H9 (cell line): ENCODE measurements around the gene EIF4E. TPM values are rescaled to one million over a fixed set of nuclear protein-coding genes. Genes with fewer than 3 reads are reported as not detected.
"Not testable (repeated sequence)": the region's sequence is repeated elsewhere in the genome, so short reads cannot be mapped to it uniquely, and the experiment has no call there.

Experiments
- DNase-seq: peaks from one replicate; pipeline ENCODE4 v3.0.0-alpha.2; 2017
- H2AFZ ChIP-seq: one replicate; pipeline ENCODE4 v1.6.1; 2013; ENCODE audit warnings: mild to moderate bottlenecking, low read length, control low read depth, moderate library complexity
- H2AK5ac ChIP-seq: 2 replicates; pipeline ENCODE4 v1.6.1; 2013; ENCODE audit warnings: low read length, control low read depth, mixed read lengths; ENCODE audit not compliant: insufficient read length
- H2BK120ac ChIP-seq: one replicate; pipeline ENCODE4 v1.6.1; 2013; ENCODE audit warnings: low read depth, mild to moderate bottlenecking, low read length, control low read depth, inconsistent platforms; ENCODE audit not compliant: poor library complexity, severe bottlenecking
- H2BK12ac ChIP-seq: 2 replicates; pipeline ENCODE4 v1.6.1; 2013; ENCODE audit warnings: low read length, control low read depth, mixed read lengths, low read depth; ENCODE audit not compliant: insufficient read length
- H2BK15ac ChIP-seq: 2 replicates; pipeline ENCODE4 v1.6.1; 2013; ENCODE audit warnings: low read depth, low read length, control low read depth
- H2BK20ac ChIP-seq: one replicate; pipeline ENCODE4 v1.6.1; 2013; ENCODE audit warnings: low read depth, mild to moderate bottlenecking, low read length, control low read depth, inconsistent platforms; ENCODE audit not compliant: poor library complexity, severe bottlenecking
- H2BK5ac ChIP-seq: 2 replicates; pipeline ENCODE4 v1.6.1; 2013; ENCODE audit warnings: low read length, control low read depth, mixed read lengths; ENCODE audit not compliant: insufficient read length
- H3K14ac ChIP-seq: 2 replicates; pipeline ENCODE4 v1.6.1; 2013; ENCODE audit warnings: low read length, control low read depth; ENCODE audit not compliant: insufficient read depth
- H3K18ac ChIP-seq: 2 replicates; pipeline ENCODE4 v1.6.1; 2013; ENCODE audit warnings: low read depth, mild to moderate bottlenecking, mixed read lengths, low read length, control low read depth; ENCODE audit not compliant: insufficient read length
- H3K23ac ChIP-seq: 2 replicates; pipeline ENCODE4 v1.6.1; 2013; ENCODE audit warnings: low read length, control low read depth, mixed read lengths, low read depth; ENCODE audit not compliant: insufficient read length
- H3K23me2 ChIP-seq: 2 replicates; pipeline ENCODE4 v1.6.1; 2013; ENCODE audit warnings: low read depth, mild to moderate bottlenecking, mixed read lengths, low read length, control low read depth; ENCODE audit not compliant: insufficient read length, poor library complexity, severe bottlenecking
- H3K27ac ChIP-seq: 2 replicates; pipeline ENCODE4 v1.5.1; 2013; ENCODE audit warnings: low read length, control low read depth, mixed read lengths, low read depth; ENCODE audit not compliant: insufficient read length
- H3K27me3 ChIP-seq: 2 replicates; pipeline ENCODE4 v1.6.1; 2013; ENCODE audit warnings: low read length, control low read depth, inconsistent platforms; ENCODE audit not compliant: insufficient read depth
- H3K4ac ChIP-seq: 2 replicates; pipeline ENCODE4 v1.6.1; 2013; ENCODE audit warnings: low read depth, mild to moderate bottlenecking, control low read depth, inconsistent platforms, low read length, moderate library complexity
- H3K4me1 ChIP-seq: 2 replicates; pipeline ENCODE4 v1.6.1; 2013; ENCODE audit warnings: low read length, control low read depth, inconsistent platforms; ENCODE audit not compliant: insufficient read depth
- H3K4me2 ChIP-seq: 2 replicates; pipeline ENCODE4 v1.6.1; 2013; ENCODE audit warnings: low read length, control low read depth, mixed read lengths; ENCODE audit not compliant: insufficient read length, insufficient read depth
- H3K56ac ChIP-seq: 2 replicates; pipeline ENCODE4 v1.6.1; 2013; ENCODE audit warnings: low read depth, mild to moderate bottlenecking, mixed read lengths, low read length, control low read depth; ENCODE audit not compliant: insufficient read length
- H3K79me1 ChIP-seq: 2 replicates; pipeline ENCODE4 v1.6.1; 2013; ENCODE audit warnings: low read depth, mild to moderate bottlenecking, moderate library complexity, low read length, control low read depth, inconsistent platforms; ENCODE audit not compliant: insufficient read depth, poor library complexity, severe bottlenecking
- H3K79me2 ChIP-seq: 2 replicates; pipeline ENCODE4 v1.6.1; 2013; ENCODE audit warnings: low read length, control low read depth, inconsistent platforms; ENCODE audit not compliant: insufficient read depth
- H3K9ac ChIP-seq: 2 replicates; pipeline ENCODE4 v1.6.1; 2013; ENCODE audit warnings: low read length, control low read depth, mixed read lengths; ENCODE audit not compliant: insufficient read length; ENCODE audit errors: extremely low read depth
- H3K9me3 ChIP-seq: one replicate; pipeline ENCODE4 v1.6.1; 2013; ENCODE audit warnings: low read depth, low read length, inconsistent platforms; ENCODE audit not compliant: control insufficient read depth
- H3T11ph ChIP-seq: one replicate; pipeline ENCODE4 v1.6.1; 2013; ENCODE audit warnings: mild to moderate bottlenecking, low read length, control low read depth, inconsistent platforms
- H4K20me1 ChIP-seq: one replicate; pipeline ENCODE4 v1.6.1; 2013; ENCODE audit not compliant: control insufficient read depth, insufficient read length, insufficient read depth
- H4K5ac ChIP-seq: 2 replicates; pipeline ENCODE4 v1.6.1; 2013; ENCODE audit warnings: low read depth, mild to moderate bottlenecking, mixed read lengths, low read length, control low read depth; ENCODE audit not compliant: insufficient read length
- H4K8ac ChIP-seq: replicated peaks from 2 replicates; pipeline ENCODE4 v1.6.1; 2013; ENCODE audit warnings: low read length, control low read depth, mixed read lengths, low read depth; ENCODE audit not compliant: insufficient read length
- H4K91ac ChIP-seq: 2 replicates; pipeline ENCODE4 v1.6.1; 2013; ENCODE audit warnings: low read depth, mild to moderate bottlenecking, moderate library complexity, mixed read lengths, low read length, control low read depth; ENCODE audit not compliant: insufficient read length
- H3K27ac Mint-ChIP-seq, 3 experiments: 2 replicates in 2 of 3; 3 replicates in 1 of 3; pipeline ENCODE4 v1.8.0; 2020 to 2021; ENCODE audit warnings: mixed read lengths in 3 of 3, mild to moderate bottlenecking in 1 of 3, moderate library complexity in 1 of 3
- H3K27me3 Mint-ChIP-seq: 2 replicates; pipeline ENCODE4 v1.8.0; 2021; ENCODE audit warnings: low read depth, mild to moderate bottlenecking, moderate library complexity, mixed read lengths
- H3K36me3 Mint-ChIP-seq, 3 experiments: 2 replicates in 2 of 3; 3 replicates in 1 of 3; pipeline ENCODE4 v1.8.0; 2020 to 2021; ENCODE audit warnings: low read depth in 3 of 3, mixed read lengths in 3 of 3; ENCODE audit not compliant: insufficient read depth in 1 of 3
- H3K4me1 Mint-ChIP-seq, 2 experiments: 2 replicates each; pipeline ENCODE4 v1.8.0; 2020; ENCODE audit warnings: mixed read lengths in 2 of 2
- H3K4me3 Mint-ChIP-seq, 2 experiments: 2 replicates in 1 of 2; 3 replicates in 1 of 2; pipeline ENCODE4 v1.8.0; 2020 to 2021; ENCODE audit warnings: mild to moderate bottlenecking in 2 of 2, mixed read lengths in 2 of 2, moderate library complexity in 1 of 2
- H3K9me3 Mint-ChIP-seq, 2 experiments: 2 replicates in 1 of 2; 3 replicates in 1 of 2; pipeline ENCODE4 v1.8.0; 2020; ENCODE audit warnings: mild to moderate bottlenecking in 2 of 2, mixed read lengths in 2 of 2, moderate library complexity in 1 of 2
- WGBS: extraction: QIAGEN DNeasy Blood & Tissue Kit; methylation state at CpG from one replicate; pipeline ENCODE4 v1.1.7; 2013; ENCODE audit warnings: missing lambda C conversion rate, low lambda C conversion rate, mixed read lengths; ENCODE audit not compliant: insufficient read length; ENCODE audit errors: extremely low coverage; 5-methylcytosine and 5-hydroxymethylcytosine counted together
- total RNA-seq: library from RNA; stranded (reverse); gene quantifications from 2 replicates; pipeline ENCODE4 v1.2.1, GENCODE V29; 2021
- TF ChIP-seq, protein P1 (sequence below): fragments of 200-600 bp; sonication (generic); conservative IDR thresholded peaks from 3 replicates; pipeline ENCODE4 v1.8.0; 2021; ENCODE audit warnings: antibody characterized with exemption, mild to moderate bottlenecking

Gene EIF4E
- total RNA-seq, 1 experiment from 2014 or later = 163 TPM

DNA sequence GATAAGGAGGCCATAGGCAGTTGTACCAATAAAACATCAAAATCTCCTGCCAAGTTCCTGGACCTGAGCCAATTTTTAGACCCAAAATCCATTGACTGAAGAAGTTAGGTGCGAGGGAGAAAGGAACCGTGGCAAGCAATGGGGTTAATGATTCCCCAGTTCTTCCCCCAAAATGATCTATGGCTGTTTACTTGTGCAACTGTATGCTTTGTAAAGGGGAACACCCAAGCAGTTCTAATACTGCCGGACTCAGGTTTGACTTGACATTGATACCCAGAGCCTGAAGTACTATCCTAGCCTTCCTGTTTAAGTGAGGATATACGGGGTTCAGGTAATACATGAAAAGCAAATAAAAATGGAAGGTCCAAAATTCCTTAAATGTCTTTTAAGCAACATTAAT lies 6.7 kb upstream of the EIF4E start:
- H3K4me1 ChIP-seq = peaks cover 2% of the 10 kb centered on the region; the same call in 1 of the 2 replicates
- no peaks in the 10 kb centered on the region for H3K23me2 ChIP-seq
- Mint-ChIP-seq H3K9me3 (peaks cover 17 to 28% of the 10 kb centered on the region in 2 experiments), H3K27me3 (no peaks in the 10 kb centered on the region), H3K27ac (no peak overlapping the region), H3K4me3 (no peak overlapping the region), H3K4me1 (peaks cover 17 to 21% of the 10 kb centered on the region in 2 experiments), H3K36me3 (peaks cover 9 to 17% (median 10%) of the 10 kb centered on the region in 3 experiments)
- H4K91ac ChIP-seq = no peak overlapping the region
- H3K4me2 ChIP-seq = no peak overlapping the region
- no peak overlapping the region for H2AK5ac ChIP-seq
- H3K14ac ChIP-seq = no peak overlapping the region
- H3K23ac ChIP-seq = no peak overlapping the region
- no peak for DNase-seq
- no peak overlapping the region for H2BK5ac ChIP-seq
- no peak overlapping the region for H2BK15ac ChIP-seq
- H3K4ac ChIP-seq = no peak overlapping the region
- H3K79me2 ChIP-seq = no peaks in the 10 kb centered on the region
- no peak overlapping the region for H2BK120ac ChIP-seq
- no peak overlapping the region for H4K5ac ChIP-seq
- no peaks in the 10 kb centered on the region for H3K27me3 ChIP-seq
- TF ChIP-seq, protein P1, sequence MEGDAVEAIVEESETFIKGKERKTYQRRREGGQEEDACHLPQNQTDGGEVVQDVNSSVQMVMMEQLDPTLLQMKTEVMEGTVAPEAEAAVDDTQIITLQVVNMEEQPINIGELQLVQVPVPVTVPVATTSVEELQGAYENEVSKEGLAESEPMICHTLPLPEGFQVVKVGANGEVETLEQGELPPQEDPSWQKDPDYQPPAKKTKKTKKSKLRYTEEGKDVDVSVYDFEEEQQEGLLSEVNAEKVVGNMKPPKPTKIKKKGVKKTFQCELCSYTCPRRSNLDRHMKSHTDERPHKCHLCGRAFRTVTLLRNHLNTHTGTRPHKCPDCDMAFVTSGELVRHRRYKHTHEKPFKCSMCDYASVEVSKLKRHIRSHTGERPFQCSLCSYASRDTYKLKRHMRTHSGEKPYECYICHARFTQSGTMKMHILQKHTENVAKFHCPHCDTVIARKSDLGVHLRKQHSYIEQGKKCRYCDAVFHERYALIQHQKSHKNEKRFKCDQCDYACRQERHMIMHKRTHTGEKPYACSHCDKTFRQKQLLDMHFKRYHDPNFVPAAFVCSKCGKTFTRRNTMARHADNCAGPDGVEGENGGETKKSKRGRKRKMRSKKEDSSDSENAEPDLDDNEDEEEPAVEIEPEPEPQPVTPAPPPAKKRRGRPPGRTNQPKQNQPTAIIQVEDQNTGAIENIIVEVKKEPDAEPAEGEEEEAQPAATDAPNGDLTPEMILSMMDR = no peak
- H3K9ac ChIP-seq = no peak overlapping the region
- H3K56ac ChIP-seq = no peak overlapping the region
- H3K27ac ChIP-seq = no peak overlapping the region
- no peak overlapping the region for H3K18ac ChIP-seq
- H3T11ph ChIP-seq = no peak overlapping the region
- no peak overlapping the region for H4K8ac ChIP-seq
- WGBS = no CpG with 5 or more reads among the region's 4 CpGs
- no peak overlapping the region for H2BK12ac ChIP-seq
- no peaks in the 10 kb centered on the region for H4K20me1 ChIP-seq
- no peaks in the 10 kb centered on the region for H3K79me1 ChIP-seq
- H3K9me3 ChIP-seq = peaks cover under 1% of the 10 kb centered on the region
- no peak overlapping the region for H2BK20ac ChIP-seq
- H2AFZ ChIP-seq = no peak overlapping the region

DNA sequence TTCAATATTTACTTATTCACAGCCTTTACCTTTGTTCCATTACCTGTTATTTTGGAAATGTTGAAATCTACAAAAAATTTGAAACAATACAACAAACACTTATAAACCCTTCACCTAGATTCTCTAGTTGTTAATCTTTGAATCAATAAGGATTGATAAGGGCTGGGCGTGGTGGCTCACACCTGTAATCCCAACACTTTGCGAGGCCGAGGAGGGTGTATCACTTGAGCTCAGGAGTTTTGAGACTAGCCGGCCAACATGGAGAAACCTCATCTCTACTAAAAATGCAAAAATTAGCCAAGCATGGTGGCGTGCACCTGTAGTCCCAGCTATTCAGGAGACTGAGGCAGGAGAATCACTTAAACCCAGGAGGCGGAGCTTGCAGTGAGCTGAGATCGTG lies 5.9 kb upstream of the EIF4E start:
- H2BK5ac ChIP-seq = not testable (repeated sequence)

More for the DNA sequence above, 5.9 kb upstream of the EIF4E start:
- not testable (repeated sequence) for H3K4me3 Mint-ChIP-seq, H2BK120ac ChIP-seq, H3T11ph ChIP-seq, H2BK20ac ChIP-seq, H3K27me3 ChIP-seq, H3K23me2 ChIP-seq, H2AFZ ChIP-seq, H3K27me3 Mint-ChIP-seq, H3K79me1 ChIP-seq, H3K18ac ChIP-seq, H3K4ac ChIP-seq, H4K8ac ChIP-seq, H3K9ac ChIP-seq, H4K5ac ChIP-seq, DNase-seq, H3K4me2 ChIP-seq, H2AK5ac ChIP-seq, H3K23ac ChIP-seq, H3K27ac ChIP-seq, H3K79me2 ChIP-seq, H3K9me3 ChIP-seq, H3K4me1 ChIP-seq, H4K20me1 ChIP-seq, H3K56ac ChIP-seq, H3K14ac ChIP-seq, H4K91ac ChIP-seq, H2BK12ac ChIP-seq, H2BK15ac ChIP-seq, H3K27ac Mint-ChIP-seq
- Mint-ChIP-seq H3K36me3 (peaks cover 17 to 24% (median 18%) of the 10 kb centered on the region in 3 experiments), H3K4me1 (peaks cover 15 to 20% of the 10 kb centered on the region in 2 experiments), H3K9me3 (peaks cover 25 to 36% of the 10 kb centered on the region in 2 experiments)
- no CpG with 5 or more reads among the region's 7 CpGs for WGBS
